SK-N-SH (cell line): ENCODE measurements around the gene MYOM1.

ENCODE experiments used
- CHD2 ChIP-seq: fragments of 150-350 bp; IDR thresholded peaks from 2 replicates; pipeline ENCODE4 v1.6.1; 2018; ENCODE audit warnings: low read length; ENCODE audit not compliant: partially characterized antibody
- GABPA ChIP-seq: IDR thresholded peaks from 2 replicates; pipeline ENCODE4 v1.4.0; 2012; ENCODE audit warnings: low read depth, mild to moderate bottlenecking
- POLR2AphosphoS5 ChIP-seq: IDR thresholded peaks from 2 replicates; pipeline ENCODE4 v1.6.1; 2012; ENCODE audit warnings: low read depth, low read length
- RFX5 ChIP-seq: IDR thresholded peaks from 2 replicates; pipeline ENCODE4 v1.6.1; 2012; ENCODE audit warnings: mild to moderate bottlenecking, improper control_type of control experiment, low read length
- TF ChIP-seq, protein P1 (sequence below): fragments of 200-600 bp; sonication (generic); IDR thresholded peaks from 2 replicates; pipeline ENCODE4 v1.6.1; 2017; ENCODE audit warnings: antibody characterized with exemption, mild to moderate bottlenecking, moderate library complexity
- TF ChIP-seq, protein P2 (sequence below): fragments of 150-350 bp; IDR thresholded peaks from 2 replicates; pipeline ENCODE4 v1.6.1; 2016; ENCODE audit warnings: mild to moderate bottlenecking, low read depth, low read length
- TF ChIP-seq, protein P3 (sequence below): IDR thresholded peaks from 2 replicates; pipeline ENCODE4 v1.6.1; 2012; ENCODE audit warnings: mild to moderate bottlenecking, low read depth, low read length, moderate library complexity

DNA sequence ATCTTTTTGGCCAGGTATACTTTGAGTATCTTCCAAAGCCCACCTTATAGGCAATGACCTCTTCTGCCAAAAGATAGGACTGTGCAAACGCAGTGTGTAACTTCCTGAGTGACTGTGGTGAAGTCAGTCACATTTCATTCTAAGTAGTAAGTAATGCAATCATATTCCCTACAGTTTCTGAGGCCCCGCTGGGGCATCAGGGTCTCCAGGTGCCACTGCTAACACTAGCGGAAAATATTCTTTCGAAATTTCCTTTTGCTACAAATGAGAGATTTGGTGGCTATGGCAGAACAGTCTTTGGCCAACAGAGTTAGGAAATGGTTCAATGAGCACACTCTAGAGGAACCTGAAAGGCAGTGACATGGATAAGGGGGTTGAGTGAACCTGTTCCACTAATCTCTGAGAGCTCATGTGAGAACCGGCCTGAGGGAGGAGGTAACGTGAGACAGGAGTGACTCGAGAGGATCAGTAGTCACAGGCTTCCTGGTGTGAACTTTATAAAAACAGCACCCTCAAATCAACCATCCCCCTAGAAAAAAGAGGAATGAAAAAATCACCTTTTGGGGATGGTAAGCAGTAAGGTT lies 104.2 kb downstream of the MYOM1 start:
- TF ChIP-seq, protein P1, sequence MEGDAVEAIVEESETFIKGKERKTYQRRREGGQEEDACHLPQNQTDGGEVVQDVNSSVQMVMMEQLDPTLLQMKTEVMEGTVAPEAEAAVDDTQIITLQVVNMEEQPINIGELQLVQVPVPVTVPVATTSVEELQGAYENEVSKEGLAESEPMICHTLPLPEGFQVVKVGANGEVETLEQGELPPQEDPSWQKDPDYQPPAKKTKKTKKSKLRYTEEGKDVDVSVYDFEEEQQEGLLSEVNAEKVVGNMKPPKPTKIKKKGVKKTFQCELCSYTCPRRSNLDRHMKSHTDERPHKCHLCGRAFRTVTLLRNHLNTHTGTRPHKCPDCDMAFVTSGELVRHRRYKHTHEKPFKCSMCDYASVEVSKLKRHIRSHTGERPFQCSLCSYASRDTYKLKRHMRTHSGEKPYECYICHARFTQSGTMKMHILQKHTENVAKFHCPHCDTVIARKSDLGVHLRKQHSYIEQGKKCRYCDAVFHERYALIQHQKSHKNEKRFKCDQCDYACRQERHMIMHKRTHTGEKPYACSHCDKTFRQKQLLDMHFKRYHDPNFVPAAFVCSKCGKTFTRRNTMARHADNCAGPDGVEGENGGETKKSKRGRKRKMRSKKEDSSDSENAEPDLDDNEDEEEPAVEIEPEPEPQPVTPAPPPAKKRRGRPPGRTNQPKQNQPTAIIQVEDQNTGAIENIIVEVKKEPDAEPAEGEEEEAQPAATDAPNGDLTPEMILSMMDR = no peak
- TF ChIP-seq GABPA (no peak), RFX5 (no peak), POLR2AphosphoS5 (no peak), CHD2 (no peak)
- TF ChIP-seq, protein P2, sequence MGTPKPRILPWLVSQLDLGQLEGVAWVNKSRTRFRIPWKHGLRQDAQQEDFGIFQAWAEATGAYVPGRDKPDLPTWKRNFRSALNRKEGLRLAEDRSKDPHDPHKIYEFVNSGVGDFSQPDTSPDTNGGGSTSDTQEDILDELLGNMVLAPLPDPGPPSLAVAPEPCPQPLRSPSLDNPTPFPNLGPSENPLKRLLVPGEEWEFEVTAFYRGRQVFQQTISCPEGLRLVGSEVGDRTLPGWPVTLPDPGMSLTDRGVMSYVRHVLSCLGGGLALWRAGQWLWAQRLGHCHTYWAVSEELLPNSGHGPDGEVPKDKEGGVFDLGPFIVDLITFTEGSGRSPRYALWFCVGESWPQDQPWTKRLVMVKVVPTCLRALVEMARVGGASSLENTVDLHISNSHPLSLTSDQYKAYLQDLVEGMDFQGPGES = no peak
- TF ChIP-seq, protein P3, sequence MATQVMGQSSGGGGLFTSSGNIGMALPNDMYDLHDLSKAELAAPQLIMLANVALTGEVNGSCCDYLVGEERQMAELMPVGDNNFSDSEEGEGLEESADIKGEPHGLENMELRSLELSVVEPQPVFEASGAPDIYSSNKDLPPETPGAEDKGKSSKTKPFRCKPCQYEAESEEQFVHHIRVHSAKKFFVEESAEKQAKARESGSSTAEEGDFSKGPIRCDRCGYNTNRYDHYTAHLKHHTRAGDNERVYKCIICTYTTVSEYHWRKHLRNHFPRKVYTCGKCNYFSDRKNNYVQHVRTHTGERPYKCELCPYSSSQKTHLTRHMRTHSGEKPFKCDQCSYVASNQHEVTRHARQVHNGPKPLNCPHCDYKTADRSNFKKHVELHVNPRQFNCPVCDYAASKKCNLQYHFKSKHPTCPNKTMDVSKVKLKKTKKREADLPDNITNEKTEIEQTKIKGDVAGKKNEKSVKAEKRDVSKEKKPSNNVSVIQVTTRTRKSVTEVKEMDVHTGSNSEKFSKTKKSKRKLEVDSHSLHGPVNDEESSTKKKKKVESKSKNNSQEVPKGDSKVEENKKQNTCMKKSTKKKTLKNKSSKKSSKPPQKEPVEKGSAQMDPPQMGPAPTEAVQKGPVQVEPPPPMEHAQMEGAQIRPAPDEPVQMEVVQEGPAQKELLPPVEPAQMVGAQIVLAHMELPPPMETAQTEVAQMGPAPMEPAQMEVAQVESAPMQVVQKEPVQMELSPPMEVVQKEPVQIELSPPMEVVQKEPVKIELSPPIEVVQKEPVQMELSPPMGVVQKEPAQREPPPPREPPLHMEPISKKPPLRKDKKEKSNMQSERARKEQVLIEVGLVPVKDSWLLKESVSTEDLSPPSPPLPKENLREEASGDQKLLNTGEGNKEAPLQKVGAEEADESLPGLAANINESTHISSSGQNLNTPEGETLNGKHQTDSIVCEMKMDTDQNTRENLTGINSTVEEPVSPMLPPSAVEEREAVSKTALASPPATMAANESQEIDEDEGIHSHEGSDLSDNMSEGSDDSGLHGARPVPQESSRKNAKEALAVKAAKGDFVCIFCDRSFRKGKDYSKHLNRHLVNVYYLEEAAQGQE = no peak
